GM21515 (cell line): ENCODE measurements around the gene CAMTA1.

Source experiments
- ATAC-seq: cut with Tn5 transposase; IDR thresholded peaks from one replicate; pipeline ENCODE4 v1.9.1; 2021; ENCODE audit not compliant: unreplicated experiment

The CAMTA1 gene

DNA sequence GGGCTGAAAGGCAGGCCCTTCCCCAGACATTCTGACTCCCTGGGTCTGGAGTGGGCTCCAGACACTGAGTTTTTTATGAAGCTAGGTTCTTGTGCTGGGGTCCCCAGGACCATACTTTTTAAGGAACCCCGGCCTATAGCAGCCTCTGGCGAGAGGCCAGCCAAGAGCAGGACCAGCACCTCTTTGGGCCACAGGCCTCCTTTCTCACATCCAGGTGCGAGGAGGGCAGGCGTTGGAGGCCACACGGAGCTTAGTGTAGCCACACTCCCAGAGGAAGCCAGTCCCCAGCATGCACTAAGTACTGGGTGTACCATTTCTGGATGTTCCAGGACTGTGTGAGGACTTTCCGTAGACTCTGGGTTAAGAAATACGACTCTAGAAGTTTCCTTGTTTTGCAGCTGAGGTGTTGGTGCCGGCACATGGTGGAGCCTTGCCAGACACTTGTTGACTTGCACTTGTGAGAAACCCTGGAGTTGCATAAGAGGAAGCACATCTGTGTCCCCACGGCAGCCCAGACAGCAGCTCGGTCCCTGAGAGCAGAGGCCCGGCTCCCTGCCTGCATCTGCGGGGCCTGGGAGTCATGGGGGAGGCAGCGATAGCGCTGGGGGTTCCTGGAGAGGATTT lies 863.6 kb downstream of the CAMTA1 start:
- ATAC-seq = no peak

DNA sequence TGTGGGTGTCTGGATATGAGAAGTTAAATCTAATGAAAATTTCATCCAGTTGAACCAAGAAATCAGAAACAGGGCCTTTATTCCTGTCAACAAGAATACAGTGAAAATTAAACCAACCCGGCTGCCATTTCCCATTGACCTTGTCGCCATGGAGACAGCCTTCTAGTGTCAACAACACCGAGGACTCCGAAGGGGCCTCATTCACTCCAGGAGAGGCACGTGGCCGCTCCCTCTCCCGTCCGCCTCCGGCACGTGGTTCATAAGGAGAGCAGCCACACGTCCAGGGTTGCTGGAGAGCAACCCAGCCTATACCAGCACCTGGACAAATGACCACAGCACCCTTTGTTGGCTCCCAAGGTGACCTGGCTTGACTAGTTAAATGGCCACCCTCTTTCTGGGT lies 865.5 kb downstream of the CAMTA1 start:
- ATAC-seq = no peak

DNA sequence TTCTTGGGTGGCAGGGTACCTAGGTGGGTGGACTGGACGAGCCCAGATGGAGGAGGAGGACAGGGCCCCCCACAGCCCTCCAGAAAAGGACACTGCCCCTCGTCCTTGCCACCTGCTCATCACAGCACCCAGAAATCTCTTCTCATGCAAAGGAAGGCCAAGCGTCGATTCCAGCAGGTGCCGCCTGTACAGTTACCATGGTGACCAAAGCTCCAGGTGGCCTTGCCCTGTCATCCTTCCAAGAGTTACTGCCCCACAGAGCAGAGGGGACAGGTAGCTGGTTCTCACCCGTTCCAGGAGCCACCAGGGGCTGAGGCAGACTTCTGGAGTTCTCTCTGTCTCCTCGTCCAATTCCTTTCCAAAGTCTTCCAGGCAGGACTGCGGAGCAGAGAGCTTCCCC lies 865.9 kb downstream of the CAMTA1 start:
- ATAC-seq = no peak

DNA sequence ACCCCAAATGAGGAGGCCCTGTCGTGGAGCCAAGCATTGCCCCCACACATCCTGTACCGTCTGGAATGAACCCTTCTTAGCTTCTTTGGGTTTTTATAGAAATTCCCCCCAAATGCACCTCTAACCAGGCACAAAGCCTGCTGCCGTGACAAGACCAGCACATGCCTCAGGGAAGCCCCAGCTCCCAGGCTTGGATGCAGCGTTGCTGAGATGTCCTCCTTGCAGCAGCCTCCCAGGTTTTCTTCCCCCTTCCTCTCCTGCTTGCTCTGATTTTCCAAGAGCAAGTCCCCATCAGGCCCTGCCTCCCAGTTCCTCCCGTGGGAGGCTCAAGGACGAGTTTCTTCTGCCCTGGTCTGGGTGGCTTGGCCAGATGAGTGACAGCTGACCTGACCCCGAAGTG lies 866.8 kb downstream of the CAMTA1 start:
- no peak for ATAC-seq

DNA sequence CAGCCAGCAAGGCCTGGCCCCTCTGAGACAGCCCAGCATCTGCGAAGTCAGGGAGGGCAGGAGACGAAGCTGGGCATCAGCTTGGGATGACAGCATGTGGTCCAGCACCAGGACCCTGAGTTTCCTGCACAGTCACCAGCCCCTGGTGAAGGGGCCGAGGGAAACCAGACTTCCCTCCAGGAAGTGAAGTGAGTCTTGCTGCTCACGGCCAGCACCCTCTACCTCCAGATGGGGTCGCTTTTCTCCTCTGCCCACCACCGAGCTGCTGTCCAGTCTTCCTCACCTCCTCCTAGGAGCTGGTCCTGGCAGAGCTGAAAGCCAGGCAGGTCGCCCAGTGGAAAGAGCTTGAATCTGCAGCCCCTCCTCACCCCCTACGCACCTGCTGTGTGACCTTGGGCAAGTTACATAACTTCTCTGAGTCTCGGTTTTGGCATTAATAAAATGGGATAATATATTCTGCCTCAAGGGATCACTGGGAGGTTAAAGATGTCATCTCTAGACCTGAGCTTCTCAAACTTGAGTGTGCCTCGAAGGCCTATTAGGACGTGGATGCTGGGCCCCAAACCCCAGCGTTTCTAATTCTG lies 867.4 kb downstream of the CAMTA1 start:
- no peak for ATAC-seq

DNA sequence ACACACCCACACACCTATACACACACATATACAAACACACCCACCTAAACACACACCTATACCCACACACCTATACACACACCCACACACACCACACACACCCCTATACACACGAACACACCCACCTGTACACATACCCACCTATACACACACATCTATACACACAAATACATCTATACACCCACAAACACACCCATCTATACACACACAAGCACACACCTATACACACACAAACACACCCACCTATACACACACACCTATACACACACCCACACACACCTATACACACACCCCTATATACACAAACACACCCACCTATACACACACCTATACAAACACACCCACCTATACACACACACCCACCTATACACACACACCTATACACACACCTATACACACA lies 869.5 kb downstream of the CAMTA1 start:
- no peak for ATAC-seq

DNA sequence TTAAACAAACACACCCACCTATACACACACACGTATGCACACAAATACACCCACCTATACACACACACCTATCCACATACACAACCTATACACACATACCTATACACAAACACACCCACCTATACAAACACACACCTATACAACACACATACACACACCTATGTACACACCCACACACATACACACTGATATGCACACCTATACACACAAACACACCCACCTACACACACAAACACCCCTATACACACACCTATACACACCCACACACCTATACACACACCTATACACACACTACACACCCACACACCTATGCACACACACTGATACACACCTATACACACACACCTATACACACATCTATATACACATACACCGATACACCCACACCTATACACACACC lies 870.1 kb downstream of the CAMTA1 start:
- ATAC-seq = no peak

DNA sequence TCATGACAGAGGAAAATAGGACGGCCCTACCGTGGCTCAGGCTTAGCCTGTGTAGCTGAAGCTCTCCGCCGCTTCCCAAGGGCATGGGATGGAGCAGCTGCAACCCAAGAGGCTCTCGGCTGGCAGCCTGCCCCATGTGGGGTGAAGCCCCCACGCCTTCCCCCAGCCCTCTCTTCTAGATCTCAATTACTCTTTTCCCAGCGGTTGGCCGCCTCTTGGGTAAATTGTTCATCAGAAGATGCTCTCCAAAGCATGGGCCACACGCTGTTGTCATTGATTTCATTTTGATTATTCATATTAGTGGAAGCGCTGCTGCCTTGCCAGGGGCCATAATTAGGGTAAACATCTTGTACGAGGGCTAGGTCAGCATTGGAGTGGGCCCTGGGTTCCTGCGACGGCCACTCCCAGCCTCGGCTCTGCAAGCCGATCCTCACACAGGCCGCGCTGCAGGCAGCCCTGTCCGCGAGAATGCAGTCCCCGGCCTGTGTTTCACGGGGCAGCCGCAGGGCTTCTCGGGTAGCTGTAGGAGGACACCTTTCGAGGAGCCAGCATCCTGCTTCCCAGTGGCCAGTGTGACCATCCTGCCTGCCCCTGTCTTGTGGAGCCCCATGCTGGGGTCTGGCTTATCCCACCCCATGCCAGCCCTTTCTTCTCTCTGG lies 871.4 kb downstream of the CAMTA1 start:
- no peak for ATAC-seq

DNA sequence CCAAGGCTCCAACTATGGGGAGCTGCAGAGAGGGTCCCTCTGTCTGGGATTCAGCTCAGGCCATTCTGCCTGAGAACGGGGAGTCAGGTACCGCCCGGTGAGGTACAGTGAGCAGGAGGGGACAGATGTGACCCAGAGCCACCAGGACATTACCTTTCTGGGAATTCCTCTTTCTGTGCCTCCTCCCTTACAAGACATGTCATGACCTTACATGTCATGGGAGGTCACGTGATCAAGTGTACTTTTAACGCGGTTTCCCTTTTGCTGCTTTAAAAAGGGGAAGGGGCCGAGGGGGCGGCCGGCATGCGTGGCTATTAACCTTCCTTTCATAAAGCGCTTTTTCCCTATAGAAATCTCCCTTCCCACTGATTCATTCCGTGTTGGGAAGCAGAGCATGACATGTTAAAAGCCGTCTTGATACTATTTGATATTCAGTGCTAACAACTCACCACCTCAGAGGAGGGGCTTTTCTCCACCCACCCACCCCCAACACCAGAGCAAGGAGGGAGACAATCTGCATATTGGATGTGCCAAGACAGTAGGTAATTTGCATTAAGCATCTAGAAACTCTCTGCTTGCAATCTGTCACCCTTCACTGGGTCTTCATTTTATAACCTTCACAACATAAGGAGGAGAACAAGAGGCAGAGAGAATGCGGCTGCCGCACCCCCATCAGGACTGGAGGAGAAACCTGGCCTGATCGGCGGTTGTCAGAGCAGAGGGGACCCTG lies 872.2 kb downstream of the CAMTA1 start:
- no peak for ATAC-seq

DNA sequence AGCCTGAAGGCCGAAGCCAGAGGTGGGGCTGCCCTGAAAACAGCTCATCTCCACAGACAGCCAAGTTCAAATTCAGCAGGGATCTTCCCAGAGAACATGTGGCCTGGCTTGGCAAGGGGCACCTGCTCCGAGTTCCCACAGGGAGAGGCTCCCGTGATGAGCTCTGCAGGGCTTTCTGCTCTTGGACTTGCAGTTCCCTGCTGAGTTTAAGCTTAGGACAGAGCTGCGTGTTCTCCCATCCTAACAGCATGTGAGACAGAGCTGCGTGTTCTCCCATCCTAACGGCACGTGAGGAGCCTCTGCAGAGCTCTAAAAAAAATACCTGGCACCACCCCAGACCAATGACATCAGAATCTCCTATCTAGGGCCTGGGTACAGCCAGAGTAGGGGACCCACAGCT lies 872.8 kb downstream of the CAMTA1 start:
- ATAC-seq = no peak

DNA sequence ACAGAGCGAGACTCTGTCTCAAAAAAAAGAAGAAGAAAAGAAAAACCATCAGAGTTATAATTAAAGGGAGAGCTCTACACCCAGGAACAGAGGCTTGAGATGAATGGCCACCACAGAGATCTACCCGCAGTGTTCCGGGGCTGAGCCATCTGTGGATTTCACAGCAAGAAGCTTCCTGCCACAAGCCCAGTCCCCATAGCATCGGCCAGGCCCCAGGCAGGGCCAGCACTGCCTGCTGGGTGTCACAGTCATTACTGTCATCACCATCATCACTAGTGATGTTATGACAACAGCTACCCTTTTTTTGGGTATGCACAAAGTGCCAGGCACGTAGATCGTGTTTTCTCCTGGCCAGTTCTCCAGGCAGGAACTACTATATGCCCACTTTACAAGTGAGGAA lies 874.3 kb downstream of the CAMTA1 start:
- ATAC-seq = no peak

DNA sequence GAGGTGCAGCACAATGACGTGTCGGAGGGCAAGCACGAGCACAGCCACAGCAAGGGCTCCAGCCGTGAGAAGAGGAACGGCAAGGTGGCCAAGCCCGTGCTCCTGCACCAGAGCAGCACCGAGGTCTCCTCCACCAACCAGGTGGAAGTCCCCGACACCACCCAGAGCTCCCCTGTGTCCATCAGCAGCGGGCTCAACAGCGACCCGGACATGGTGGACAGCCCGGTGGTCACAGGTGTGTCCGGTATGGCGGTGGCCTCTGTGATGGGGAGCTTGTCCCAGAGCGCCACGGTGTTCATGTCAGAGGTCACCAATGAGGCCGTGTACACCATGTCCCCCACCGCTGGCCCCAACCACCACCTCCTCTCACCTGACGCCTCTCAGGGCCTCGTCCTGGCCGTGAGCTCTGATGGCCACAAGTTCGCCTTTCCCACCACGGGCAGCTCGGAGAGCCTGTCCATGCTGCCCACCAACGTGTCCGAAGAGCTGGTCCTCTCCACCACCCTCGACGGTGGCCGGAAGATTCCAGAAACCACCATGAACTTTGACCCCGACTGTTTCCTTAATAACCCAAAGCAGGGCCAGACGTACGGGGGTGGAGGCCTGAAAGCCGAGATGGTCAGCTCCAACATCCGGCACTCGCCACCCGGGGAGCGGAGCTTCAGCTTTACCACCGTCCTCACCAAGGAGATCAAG lies 878.3 kb downstream of the CAMTA1 start:
- ATAC-seq = no peak

DNA sequence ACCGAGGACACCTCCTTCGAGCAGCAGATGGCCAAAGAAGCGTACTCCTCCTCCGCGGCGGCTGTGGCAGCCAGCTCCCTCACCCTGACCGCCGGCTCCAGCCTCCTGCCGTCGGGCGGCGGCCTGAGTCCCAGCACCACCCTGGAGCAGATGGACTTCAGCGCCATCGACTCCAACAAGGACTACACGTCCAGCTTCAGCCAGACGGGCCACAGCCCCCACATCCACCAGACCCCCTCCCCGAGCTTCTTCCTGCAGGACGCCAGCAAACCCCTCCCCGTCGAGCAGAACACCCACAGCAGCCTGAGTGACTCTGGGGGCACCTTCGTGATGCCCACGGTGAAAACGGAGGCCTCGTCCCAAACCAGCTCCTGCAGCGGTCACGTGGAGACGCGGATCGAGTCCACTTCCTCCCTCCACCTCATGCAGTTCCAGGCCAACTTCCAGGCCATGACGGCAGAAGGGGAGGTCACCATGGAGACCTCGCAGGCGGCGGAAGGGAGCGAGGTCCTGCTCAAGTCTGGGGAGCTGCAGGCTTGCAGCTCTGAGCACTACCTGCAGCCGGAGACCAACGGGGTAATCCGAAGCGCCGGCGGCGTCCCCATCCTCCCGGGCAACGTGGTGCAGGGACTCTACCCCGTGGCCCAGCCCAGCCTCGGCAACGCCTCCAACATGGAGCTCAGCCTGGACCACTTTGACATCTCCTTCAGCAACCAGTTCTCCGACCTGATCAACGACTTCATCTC lies 879.1 kb downstream of the CAMTA1 start:
- ATAC-seq = no peak

DNA sequence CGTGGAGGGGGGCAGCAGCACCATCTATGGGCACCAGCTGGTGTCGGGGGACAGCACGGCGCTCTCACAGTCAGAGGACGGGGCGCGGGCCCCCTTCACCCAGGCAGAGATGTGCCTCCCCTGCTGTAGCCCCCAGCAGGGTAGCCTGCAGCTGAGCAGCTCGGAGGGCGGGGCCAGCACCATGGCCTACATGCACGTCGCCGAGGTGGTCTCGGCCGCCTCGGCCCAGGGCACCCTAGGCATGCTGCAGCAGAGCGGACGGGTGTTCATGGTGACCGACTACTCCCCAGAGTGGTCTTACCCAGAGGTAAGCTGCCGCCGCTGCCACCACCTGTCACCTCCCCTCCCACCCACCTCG lies 879.6 kb downstream of the CAMTA1 start:
- ATAC-seq = no peak

DNA sequence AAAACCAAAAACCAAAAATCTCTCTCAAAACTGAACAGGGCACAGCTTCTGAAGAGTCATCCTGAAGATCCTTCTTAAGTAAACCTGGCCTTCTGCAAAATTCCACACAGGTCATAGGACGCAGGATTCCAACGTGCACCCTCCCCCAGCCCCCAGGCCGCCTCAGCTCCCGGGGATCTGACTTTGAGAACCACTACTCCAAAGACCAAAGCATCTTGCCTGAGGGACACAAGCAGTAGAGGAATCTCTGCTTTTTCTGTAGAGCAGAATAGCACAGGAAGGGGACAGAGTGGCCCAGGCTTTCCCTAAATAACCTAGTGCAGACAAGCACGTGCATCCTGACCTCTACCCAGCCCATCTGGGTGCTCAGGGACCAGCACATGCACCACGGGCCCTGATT lies 881.0 kb downstream of the CAMTA1 start:
- no peak for ATAC-seq

DNA sequence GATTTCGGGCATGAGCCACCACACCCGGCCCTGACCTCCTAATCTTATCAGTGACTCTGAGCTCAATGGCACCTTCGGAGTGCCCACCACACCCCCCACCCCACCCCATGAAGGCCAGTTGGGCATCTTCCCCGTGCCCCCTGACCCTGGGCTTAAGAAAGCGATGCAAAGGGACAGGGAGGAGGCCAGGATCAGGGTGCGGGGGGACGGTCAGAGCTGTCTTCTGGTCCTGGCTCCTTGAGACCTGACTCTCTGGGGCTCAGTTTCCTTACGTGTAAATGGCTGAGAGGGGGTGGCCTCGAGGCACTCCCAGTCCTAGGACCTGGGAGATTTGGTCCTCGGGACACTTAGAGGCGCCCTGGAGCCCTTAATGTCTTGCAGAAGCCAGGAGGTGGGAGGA lies 881.9 kb downstream of the CAMTA1 start:
- ATAC-seq = no peak

DNA sequence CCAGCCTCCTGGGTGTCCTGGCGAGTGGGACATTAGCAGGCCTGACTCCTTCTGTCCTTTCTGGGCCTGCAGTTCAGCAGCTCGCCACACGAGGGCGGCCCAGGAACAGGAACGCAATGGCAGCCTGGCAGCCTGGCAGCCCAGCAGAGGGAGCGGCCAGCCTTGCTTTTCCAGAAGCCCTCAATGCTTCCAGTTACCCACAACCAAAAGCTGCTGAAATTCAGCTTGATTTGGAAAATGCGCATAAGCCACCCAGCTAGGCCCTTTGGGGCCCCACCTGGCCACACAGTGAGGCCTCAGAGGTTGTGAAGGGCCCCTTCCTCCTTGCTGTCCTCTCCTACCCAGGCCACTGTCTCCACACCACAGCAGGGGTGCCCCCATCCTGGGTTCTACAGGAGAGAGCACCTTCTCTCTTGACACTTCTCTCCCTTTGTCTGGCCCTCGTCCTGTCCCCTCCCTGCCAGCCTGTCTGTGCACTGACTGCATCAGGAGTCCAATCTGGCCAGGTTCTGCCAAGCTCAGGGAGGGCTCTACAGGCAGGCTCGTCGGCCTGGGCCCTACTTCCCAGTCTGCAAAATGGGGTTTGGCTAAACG lies 882.5 kb downstream of the CAMTA1 start:
- no peak for ATAC-seq

DNA sequence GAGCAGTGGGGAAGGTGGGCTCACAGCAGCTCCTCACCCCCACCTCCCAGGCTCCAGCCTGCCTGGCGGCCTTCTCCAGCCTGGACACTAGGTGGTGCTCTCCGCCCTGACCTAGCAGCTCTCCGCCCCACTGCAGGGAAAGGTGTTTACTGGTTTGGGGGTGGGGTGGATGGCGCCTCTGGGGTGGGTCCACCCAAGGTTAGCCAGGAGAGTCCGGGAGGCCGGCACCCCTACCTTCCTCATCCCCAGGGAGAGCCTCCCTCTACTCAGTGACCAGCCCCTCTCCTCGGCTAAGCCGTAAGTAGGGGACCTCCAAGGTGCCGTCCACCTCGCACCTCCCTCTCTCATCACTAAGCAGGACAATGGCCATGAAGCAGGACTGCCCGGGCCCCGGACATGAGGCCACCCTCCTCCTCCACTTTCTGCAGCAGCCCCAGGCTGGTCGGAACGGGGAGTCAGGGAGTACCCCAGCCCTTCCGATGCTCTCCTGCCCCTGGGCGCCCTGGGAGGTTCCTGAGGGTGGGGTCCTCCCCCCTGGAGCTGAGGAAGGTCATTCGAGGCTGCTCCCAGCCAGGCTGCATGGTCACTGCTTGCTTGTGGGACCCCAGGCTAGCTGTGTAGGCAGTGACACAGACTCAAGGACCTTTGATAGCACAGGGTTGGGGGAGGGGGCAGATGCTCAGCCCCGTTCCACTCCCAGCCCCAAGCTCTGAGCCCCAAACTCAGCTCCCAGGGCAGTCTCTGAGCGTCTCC lies 884.5 kb downstream of the CAMTA1 start:
- ATAC-seq = no peak

DNA sequence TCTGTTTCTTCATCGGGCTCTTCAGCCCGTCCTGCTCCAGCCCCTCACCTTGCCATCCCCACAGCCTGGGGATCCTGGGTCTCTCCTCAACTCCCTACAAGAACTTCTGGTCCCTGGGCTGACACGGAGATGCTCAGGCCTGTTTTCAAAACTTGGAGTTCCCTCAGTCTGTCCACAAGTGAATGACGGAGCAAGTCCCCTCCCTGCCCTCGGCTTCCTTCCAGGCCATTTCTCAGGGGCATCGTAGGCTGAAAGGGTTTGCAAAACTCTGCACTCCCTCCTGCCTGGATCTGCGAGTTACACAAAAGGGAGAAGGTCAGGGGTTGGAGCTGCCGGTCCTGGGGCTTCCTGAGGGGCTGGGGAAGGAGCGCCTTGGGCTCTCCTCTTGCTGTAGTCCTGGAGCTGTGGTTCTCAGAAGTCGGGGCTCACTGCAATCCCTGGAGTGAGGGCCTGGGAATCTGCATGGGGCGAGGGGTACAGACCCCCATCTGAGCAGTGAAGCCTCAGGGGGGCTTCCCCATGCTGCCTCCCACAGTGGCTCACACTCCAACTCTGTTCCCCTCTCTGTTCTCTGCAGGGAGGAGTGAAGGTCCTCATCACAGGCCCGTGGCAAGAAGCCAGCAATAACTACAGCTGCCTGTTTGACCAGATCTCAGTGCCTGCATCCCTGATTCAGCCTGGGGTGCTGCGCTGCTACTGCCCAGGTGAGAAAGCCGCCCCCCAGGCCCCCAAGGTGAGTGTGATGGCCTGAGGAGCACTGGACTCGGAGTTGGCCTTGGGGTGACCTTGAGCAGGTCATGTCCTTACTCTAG lies 885.3 kb downstream of the CAMTA1 start:
- no peak for ATAC-seq
